LNCAP (cell line): ENCODE measurements around the gene DKKL1.

Experiments used
- CTCF ChIP-seq: fragments of 450-650 bp; IDR thresholded peaks from 2 replicates; pipeline ENCODE4 v1.5.1; 2017; ENCODE audit warnings: mild to moderate bottlenecking

Gene DKKL1

GRCh38 chr19:49364083-49364737 is 533 bp downstream of the DKKL1 start:
- TF ChIP-seq CTCF: no peak

GRCh38 chr19:49366110-49366509 is 2.4 kb downstream of the DKKL1 start:
- TF ChIP-seq CTCF: no peak

GRCh38 chr19:49368711-49369358 is 5.2 kb downstream of the DKKL1 start:
- no peak for TF ChIP-seq CTCF

GRCh38 chr19:49371184-49371583 is 7.5 kb downstream of the DKKL1 start:
- TF ChIP-seq CTCF: no peak

GRCh38 chr19:49374665-49375434 is 11.2 kb downstream of the DKKL1 start:
- TF ChIP-seq CTCF: no peak

GRCh38 chr19:49378512-49378911 is 14.8 kb downstream of the DKKL1 start:
- no peak for TF ChIP-seq CTCF

- TF ChIP-seq CTCF: no peak
Observed at GRCh38 chr19:49380391-49380790, 16.7 kb downstream of the DKKL1 start.
